Esophagus muscularis mucosa (tissue), 4 donors: Measurements from ENCODE around the gene MTMR10. TPM values are rescaled to one million over a fixed set of nuclear protein-coding genes. Genes with fewer than 3 reads are reported as not detected.

Source experiments
- DNase-seq: peaks from one replicate; pipeline ENCODE4 v3.0.0-alpha.2; 2017; ENCODE audit errors: extremely low spot score
- H3K27ac ChIP-seq, 4 donors: fragments of 200-600 bp; sonication (generic); replicated peaks in 1 of 4; 1 replicate in 3 of 4; 2 replicates in 1 of 4; pipeline ENCODE4 v1.5.1; 2016 to 2019; ENCODE audit warnings: mild to moderate bottlenecking in 1 of 4
- H3K27me3 ChIP-seq, 4 donors: fragments of 200-600 bp; sonication (generic); one replicate each; pipeline versions ENCODE4 v1.5.1 to v1.6.0; 2016 to 2019
- H3K36me3 ChIP-seq, 4 donors: fragments of 200-600 bp; sonication (generic); one replicate each; pipeline ENCODE4 v1.5.1; 2016 to 2019
- H3K4me1 ChIP-seq, 4 donors: fragments of 200-600 bp; sonication (generic); one replicate each; pipeline ENCODE4 v1.5.1; 2016 to 2019
- H3K4me3 ChIP-seq, 4 donors: fragments of 200-600 bp; sonication (generic); 1 replicate in 2 of 4; 2 replicates in 2 of 4; pipeline ENCODE4 v1.5.1; 2016 to 2019; ENCODE audit warnings: mild to moderate bottlenecking in 4 of 4, moderate library complexity in 1 of 4
- H3K9me3 ChIP-seq, 4 donors: fragments of 200-600 bp; sonication (generic); 1 replicate in 3 of 4; 2 replicates in 1 of 4; pipeline ENCODE4 v1.5.1; 2016 to 2019
- CTCF ChIP-seq, 3 experiments: fragments of 200-600 bp in 2 of 3; fragments of 450-650 bp in 1 of 3; sonication (generic) in 2 of 3; IDR thresholded peaks; one replicate each; pipeline ENCODE4 v1.5.1; 2017 to 2019; ENCODE audit warnings: antibody characterized with exemption in 3 of 3, mild to moderate bottlenecking in 2 of 3, moderate library complexity in 1 of 3
- EP300 ChIP-seq: sonication (generic); formaldehyde crosslinking; IDR thresholded peaks from one replicate; pipeline ENCODE4 v1.6.1; 2017; ENCODE audit warnings: antibody characterized with exemption
- POLR2A ChIP-seq: fragments of 450-650 bp; IDR thresholded peaks from one replicate; pipeline ENCODE4 v1.6.1; 2017; ENCODE audit warnings: antibody characterized with exemption, moderate library complexity, mild to moderate bottlenecking, low read depth
- POLR2AphosphoS5 ChIP-seq, 2 donors: sonication (generic); formaldehyde crosslinking; IDR thresholded peaks; one replicate each; pipeline ENCODE4 v1.6.1; 2017; ENCODE audit warnings: antibody characterized with exemption in 2 of 2
- WGBS: methylation state at CpG from one replicate; pipeline ENCODE4 v1.1.5; 2018; 5-methylcytosine and 5-hydroxymethylcytosine counted together
- intact Hi-C: fragments of 100-400 bp; cut with DNase I; formaldehyde crosslinking; loops from one replicate; pipeline ENCODE4 v1.15.1; 2023
- total RNA-seq, 4 donors: library from RNA; depleted of rRNA; stranded (reverse); fragments of >200 nt; gene quantifications; one replicate each; pipeline versions ENCODE4 v1.1.0 to v1.2.1, GENCODE V29; 2016

The MTMR10 gene
- total RNA-seq, 4 donors from 2014 or later: 27.4 to 32.3 (median 30.2) TPM

- DNase-seq: no peak
- Histone ChIP-seq H3K4me3 (no peak overlapping the region), H3K36me3 (no peaks in the 10 kb centered on the region), H3K27ac (no peak overlapping the region), H3K27me3 (peaks cover 0 to 12% (median 0%) of the 10 kb centered on the region in 4 donors), H3K4me1 (peaks cover 0 to 6% (median 0%) of the 10 kb centered on the region in 4 donors), H3K9me3 (no peaks in the 10 kb centered on the region)
- intact Hi-C loops: no loop called here
- TF ChIP-seq POLR2A (no peak), EP300 (no peak), CTCF (IDR thresholded peaks at IDR 0.05) (no peak), POLR2AphosphoS5 (IDR thresholded peaks at IDR 0.05) (no peak)
- WGBS: 32% methylated on average over 5 of the region's 5 CpGs
Measured at GRCh38 chr15:31004220-31004733, 12.8 kb upstream of the MTMR10 start.

- no peak overlapping the region for H3K27ac ChIP-seq
- no peak for DNase-seq
- no peaks in the 10 kb centered on the region for H3K9me3 ChIP-seq
- no peak for TF ChIP-seq CTCF (IDR thresholded peaks at IDR 0.05)
- TF ChIP-seq POLR2AphosphoS5 (IDR thresholded peaks at IDR 0.05): no peak
- no peak for TF ChIP-seq EP300
- TF ChIP-seq POLR2A: no peak
- intact Hi-C loops: no loop called here
- H3K36me3 ChIP-seq: no peaks in the 10 kb centered on the region
- peaks cover 0 to 12% (median 0%) of the 10 kb centered on the region in 4 donors for H3K27me3 ChIP-seq
- WGBS: 98% methylated on average over 3 of the region's 3 CpGs
- H3K4me3 ChIP-seq: no peak overlapping the region
- H3K4me1 ChIP-seq: peaks cover 0 to 6% (median 0%) of the 10 kb centered on the region in 4 donors
Measured at GRCh38 chr15:31001702-31002101, 10.3 kb upstream of the MTMR10 start.

- no peaks in the 10 kb centered on the region for H3K9me3 ChIP-seq
- no peaks in the 10 kb centered on the region for H3K36me3 ChIP-seq
- TF ChIP-seq POLR2A (no peak), CTCF (IDR thresholded peaks at IDR 0.05) (no peak), POLR2AphosphoS5 (IDR thresholded peaks at IDR 0.05) (no peak)
- H3K27ac ChIP-seq: no peak overlapping the region
- WGBS: 81% methylated on average over 3 of the region's 3 CpGs
- no peak overlapping the region for H3K4me3 ChIP-seq
- DNase-seq: no peak
- peaks cover 0 to under 1% (median 0%) of the 10 kb centered on the region in 4 donors for H3K4me1 ChIP-seq
- peaks cover 0 to 12% (median 0%) of the 10 kb centered on the region in 4 donors for H3K27me3 ChIP-seq
- intact Hi-C loops: loop anchor here (10.0 kb wide), 1 partner anchor 495 kb away; no protein-coding TSS in a partner anchor
Measured at GRCh38 chr15:30999729-31000128, 8.3 kb upstream of the MTMR10 start.

GRCh38 chr15:30997270-30997669 is 5.8 kb upstream of the MTMR10 start:
- Histone ChIP-seq H3K27me3 (peaks cover 0 to 4% (median 0%) of the 10 kb centered on the region in 4 donors), H3K9me3 (no peaks in the 10 kb centered on the region), H3K4me1 (peaks cover 0 to 4% (median 4%) of the 10 kb centered on the region in 4 donors), H3K4me3 (no peak overlapping the region), H3K27ac (no peak overlapping the region), H3K36me3 (no peaks in the 10 kb centered on the region)
- intact Hi-C loops: loop anchor here (10.0 kb wide), 1 partner anchor 498 kb away; no protein-coding TSS in a partner anchor
- TF ChIP-seq CTCF (IDR thresholded peaks at IDR 0.05): no peak
- TF ChIP-seq EP300: no peak
- TF ChIP-seq POLR2AphosphoS5 (IDR thresholded peaks at IDR 0.05): no peak
- TF ChIP-seq POLR2A: no peak
- DNase-seq: no peak
- 100% methylated on average over 1 of the region's 1 CpG for WGBS
